ENCODE data around the gene AMN. TPM values are rescaled to one million over a fixed set of nuclear protein-coding genes. Genes with fewer than 3 reads are reported as not detected.

The AMN gene
- polyA plus RNA-seq, 1 of the 3 experiments (the other 2 are of a cell fraction) = 0.03 TPM

- Histone ChIP-seq H3K4me1 (ENCODE audit: control insufficient read depth in 1 of 2, insufficient read depth in 2 of 2, low read depth in 1 of 2, low read length in 1 of 2) (peaks cover 0 to 3% of the 10 kb centered on the region in 2 experiments; a peak in 1 of 4 replicates), H3K79me2 (ENCODE audit: insufficient read depth) (no peaks in the 10 kb centered on the region), H3K27ac (ENCODE audit: low read depth in 2 of 2, low read length in 1 of 2) (no peak overlapping the region), H3K4me3 (ENCODE audit: low read depth in 2 of 2, low read length in 1 of 2) (no peak overlapping the region), H3K9ac (no peak overlapping the region), H2AFZ (ENCODE audit: low read depth) (no peak overlapping the region), H4K20me1 (ENCODE audit: insufficient read depth) (no peaks in the 10 kb centered on the region), H3K36me3 (replicated peaks in 1 of 2; ENCODE audit: control insufficient read depth in 1 of 2, insufficient read depth in 2 of 2, low read length in 1 of 2) (peaks cover 45 to 85% of the 10 kb centered on the region in 2 experiments), H3K4me2 (no peak overlapping the region), H3K27me3 (ENCODE audit: insufficient read depth) (no peaks in the 10 kb centered on the region), H3F3A (replicated peaks; ENCODE audit: insufficient read depth) (no peaks in the 10 kb centered on the region), H3K9me2 (no peaks in the 10 kb centered on the region), H3K9me3 (no peaks in the 10 kb centered on the region)
- no peak for DNase-seq
- ChIA-PET CTCF (no interaction called here), POLR2A (no interaction called here)
- 92% methylated on average over 27 of the region's 27 CpGs for WGBS (ENCODE audit: low lambda C conversion rate)
- TF ChIP-seq MEF2A (IDR thresholded peaks at IDR 0.05; ENCODE audit: borderline replicate concordance, low read depth) = no peak
- TF ChIP-seq MAX (IDR thresholded peaks at IDR 0.05; ENCODE audit: low read depth) = no peak
- TF ChIP-seq TAF1 (IDR thresholded peaks at IDR 0.05; ENCODE audit: borderline replicate concordance, low read depth, low read length) = no peak
- no peak for TF ChIP-seq YY1 (IDR thresholded peaks at IDR 0.05; ENCODE audit: low read depth)
- TF ChIP-seq MXI1 (IDR thresholded peaks at IDR 0.05; ENCODE audit: low read depth, low read length) = no peak
- no peak for TF ChIP-seq EZH2phosphoT487 (IDR thresholded peaks at IDR 0.05; ENCODE audit: borderline replicate concordance, low read depth)
- no peak for TF ChIP-seq PBX3 (IDR thresholded peaks at IDR 0.05)
Observed at GRCh38 chr14:102947321-102948103, 25.0 kb downstream of the AMN start.

GRCh38 chr14:102948698-102949061, 26.2 kb downstream of the AMN start:
- peaks cover 46 to 88% of the 10 kb centered on the region in 2 experiments for H3K36me3 ChIP-seq (replicated peaks in 1 of 2; ENCODE audit: control insufficient read depth in 1 of 2, insufficient read depth in 2 of 2, low read length in 1 of 2)
- no peak overlapping the region for H3K9ac ChIP-seq
- no peaks in the 10 kb centered on the region for H3K27me3 ChIP-seq (ENCODE audit: insufficient read depth)
- ChIA-PET POLR2A (no interaction called here), CTCF (no interaction called here)
- 89% methylated on average over 3 of the region's 9 CpGs for WGBS (ENCODE audit: low lambda C conversion rate)
- H3K79me2 ChIP-seq (ENCODE audit: insufficient read depth) = no peaks in the 10 kb centered on the region
- no peaks in the 10 kb centered on the region for H3K9me3 ChIP-seq
- H3K9me2 ChIP-seq = no peaks in the 10 kb centered on the region
- DNase-seq = no peak
- H3K4me3 ChIP-seq (ENCODE audit: low read depth in 2 of 2, low read length in 1 of 2) = no peak overlapping the region
- TF ChIP-seq MEF2A (IDR thresholded peaks at IDR 0.05; ENCODE audit: borderline replicate concordance, low read depth) (no peak), CHD2 (IDR thresholded peaks at IDR 0.05; ENCODE audit: low read length, partially characterized antibody) (no peak), FOXJ3 (CRISPR knock-in tag; IDR thresholded peaks at IDR 0.05) (no peak), RFX5 (IDR thresholded peaks at IDR 0.05; ENCODE audit: low read length) (no peak), EZH2phosphoT487 (IDR thresholded peaks at IDR 0.05; ENCODE audit: borderline replicate concordance, low read depth) (no peak), FOSL2 (IDR thresholded peaks at IDR 0.05; ENCODE audit: borderline replicate concordance, low read depth) (no peak), USF1 (IDR thresholded peaks at IDR 0.05; ENCODE audit: borderline replicate concordance, low read depth) (no peak), POLR2AphosphoS5 (IDR thresholded peaks at IDR 0.05; ENCODE audit: low read depth, low read length) (no peak), PBX3 (IDR thresholded peaks at IDR 0.05) (no peak), RCOR1 (IDR thresholded peaks at IDR 0.05; ENCODE audit: low read length) (no peak), GABPA (IDR thresholded peaks at IDR 0.05; ENCODE audit: low read depth) (no peak)
- H3K27ac ChIP-seq (ENCODE audit: low read depth in 2 of 2, low read length in 1 of 2) = no peak overlapping the region
- no peak overlapping the region for H2AFZ ChIP-seq (ENCODE audit: low read depth)
- no peak overlapping the region for H3K4me2 ChIP-seq
- H3F3A ChIP-seq (replicated peaks; ENCODE audit: insufficient read depth) = no peaks in the 10 kb centered on the region
- H3K4me1 ChIP-seq (ENCODE audit: control insufficient read depth in 1 of 2, insufficient read depth in 2 of 2, low read depth in 1 of 2, low read length in 1 of 2) = peaks cover 0 to 3% of the 10 kb centered on the region in 2 experiments; a peak in 1 of 4 replicates
- H4K20me1 ChIP-seq (ENCODE audit: insufficient read depth) = no peaks in the 10 kb centered on the region
